Endothelial cell (in vitro differentiated cells): ENCODE measurements around the gene CAMKMT. TPM values are rescaled to one million over a fixed set of nuclear protein-coding genes. Genes with fewer than 3 reads are reported as not detected.
A peak's percentile ranks its signal among the peaks of the same experiment; 100 is the strongest.

Source experiments
- DNase-seq: peaks from one replicate; pipeline ENCODE4 v3.0.0; 2021; ENCODE audit warnings: low spot score
- H3K27ac Mint-ChIP-seq: one replicate; pipeline ENCODE4 v1.8.0; 2021; ENCODE audit warnings: mixed read lengths, inconsistent platforms; ENCODE audit not compliant: unreplicated experiment
- H3K27me3 Mint-ChIP-seq: one replicate; pipeline ENCODE4 v1.8.0; 2021; ENCODE audit warnings: mild to moderate bottlenecking, moderate library complexity, mixed read lengths, inconsistent platforms; ENCODE audit not compliant: unreplicated experiment
- H3K36me3 Mint-ChIP-seq: one replicate; pipeline ENCODE4 v1.8.0; 2021; ENCODE audit warnings: mild to moderate bottlenecking, low read depth, mixed read lengths, inconsistent platforms; ENCODE audit not compliant: unreplicated experiment
- H3K4me1 Mint-ChIP-seq: one replicate; pipeline ENCODE4 v1.8.0; 2021; ENCODE audit warnings: mild to moderate bottlenecking, mixed read lengths, inconsistent platforms; ENCODE audit not compliant: unreplicated experiment
- H3K4me3 Mint-ChIP-seq: one replicate; pipeline ENCODE4 v1.8.0; 2021; ENCODE audit warnings: mild to moderate bottlenecking, mixed read lengths, inconsistent platforms; ENCODE audit not compliant: unreplicated experiment
- H3K9me3 Mint-ChIP-seq: one replicate; pipeline ENCODE4 v1.8.0; 2021; ENCODE audit warnings: mixed read lengths, inconsistent platforms; ENCODE audit not compliant: unreplicated experiment
- total RNA-seq: library from RNA; stranded (reverse); fragmentation: NEBNext Ultra II Directional; extraction: Animal tissue kit (Norgen Biotek cat#: 25700); gene quantifications from one replicate; pipeline ENCODE4 v1.2.1, GENCODE V29; 2021; ENCODE audit not compliant: unreplicated experiment
- TF ChIP-seq, protein P1 (sequence below): fragments of 200-600 bp; sonication (generic); IDR thresholded peaks from one replicate; pipeline ENCODE4 v1.5.0; 2021; ENCODE audit warnings: antibody characterized with exemption; ENCODE audit not compliant: unreplicated experiment

The CAMKMT gene
- total RNA-seq, 1 donor from 2014 or later = 8.4 TPM

DNA sequence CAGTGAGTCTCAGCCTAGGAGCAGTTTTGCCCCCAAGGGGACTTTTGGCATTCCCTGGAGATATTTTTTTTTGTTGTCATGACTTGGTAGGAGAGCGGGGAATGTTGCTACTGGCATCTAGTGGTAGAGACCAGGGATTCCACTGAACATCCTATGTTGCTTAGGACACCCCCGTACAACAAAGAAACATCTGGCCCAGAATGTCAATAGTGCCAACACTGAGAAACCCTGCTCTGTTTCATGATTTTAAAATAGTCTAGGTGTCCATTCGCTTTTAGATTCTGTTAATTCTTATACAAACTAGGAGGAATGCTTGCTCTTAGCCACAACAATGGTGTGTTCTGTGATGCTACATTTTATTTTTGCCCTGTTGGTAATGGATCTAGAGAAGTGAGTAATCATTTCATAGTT, 353.9 kb downstream of the CAMKMT start:
- Mint-ChIP-seq H3K27ac (peak overlapping the region; percentile 33), H3K9me3 (no peaks in the 10 kb centered on the region), H3K27me3 (no peaks in the 10 kb centered on the region), H3K4me1 (peaks cover 3% of the 10 kb centered on the region), H3K36me3 (no peaks in the 10 kb centered on the region), H3K4me3 (no peak overlapping the region)
- TF ChIP-seq, protein P1, sequence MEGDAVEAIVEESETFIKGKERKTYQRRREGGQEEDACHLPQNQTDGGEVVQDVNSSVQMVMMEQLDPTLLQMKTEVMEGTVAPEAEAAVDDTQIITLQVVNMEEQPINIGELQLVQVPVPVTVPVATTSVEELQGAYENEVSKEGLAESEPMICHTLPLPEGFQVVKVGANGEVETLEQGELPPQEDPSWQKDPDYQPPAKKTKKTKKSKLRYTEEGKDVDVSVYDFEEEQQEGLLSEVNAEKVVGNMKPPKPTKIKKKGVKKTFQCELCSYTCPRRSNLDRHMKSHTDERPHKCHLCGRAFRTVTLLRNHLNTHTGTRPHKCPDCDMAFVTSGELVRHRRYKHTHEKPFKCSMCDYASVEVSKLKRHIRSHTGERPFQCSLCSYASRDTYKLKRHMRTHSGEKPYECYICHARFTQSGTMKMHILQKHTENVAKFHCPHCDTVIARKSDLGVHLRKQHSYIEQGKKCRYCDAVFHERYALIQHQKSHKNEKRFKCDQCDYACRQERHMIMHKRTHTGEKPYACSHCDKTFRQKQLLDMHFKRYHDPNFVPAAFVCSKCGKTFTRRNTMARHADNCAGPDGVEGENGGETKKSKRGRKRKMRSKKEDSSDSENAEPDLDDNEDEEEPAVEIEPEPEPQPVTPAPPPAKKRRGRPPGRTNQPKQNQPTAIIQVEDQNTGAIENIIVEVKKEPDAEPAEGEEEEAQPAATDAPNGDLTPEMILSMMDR = no peak
- peak; percentile 17 for DNase-seq

DNA sequence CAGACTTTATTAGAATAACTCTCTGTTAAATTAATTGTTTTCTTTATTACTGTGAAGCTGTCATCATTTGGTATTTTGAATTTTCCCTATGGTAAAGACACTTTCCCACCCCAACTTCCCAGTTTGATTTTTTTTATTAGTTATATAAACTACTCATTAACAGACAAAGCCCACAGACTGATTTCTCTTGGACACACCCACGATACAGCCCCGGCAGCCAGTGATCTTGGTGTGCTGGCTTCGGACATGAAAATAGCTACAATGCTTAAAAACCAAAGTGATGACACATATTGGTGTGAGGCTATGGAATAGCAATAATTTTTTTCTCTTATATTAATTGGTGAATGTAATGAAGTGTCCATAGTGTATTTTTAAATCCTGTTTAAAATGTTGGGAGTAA, 354.4 kb downstream of the CAMKMT start:
- TF ChIP-seq, protein P1 = no peak
- H3K9me3 Mint-ChIP-seq = no peaks in the 10 kb centered on the region
- H3K27me3 Mint-ChIP-seq = no peaks in the 10 kb centered on the region
- no peaks in the 10 kb centered on the region for H3K36me3 Mint-ChIP-seq
- peak overlapping the region; percentile 33 for H3K27ac Mint-ChIP-seq
- no peak overlapping the region for H3K4me3 Mint-ChIP-seq
- DNase-seq = no peak
- peaks cover 3% of the 10 kb centered on the region for H3K4me1 Mint-ChIP-seq

DNA sequence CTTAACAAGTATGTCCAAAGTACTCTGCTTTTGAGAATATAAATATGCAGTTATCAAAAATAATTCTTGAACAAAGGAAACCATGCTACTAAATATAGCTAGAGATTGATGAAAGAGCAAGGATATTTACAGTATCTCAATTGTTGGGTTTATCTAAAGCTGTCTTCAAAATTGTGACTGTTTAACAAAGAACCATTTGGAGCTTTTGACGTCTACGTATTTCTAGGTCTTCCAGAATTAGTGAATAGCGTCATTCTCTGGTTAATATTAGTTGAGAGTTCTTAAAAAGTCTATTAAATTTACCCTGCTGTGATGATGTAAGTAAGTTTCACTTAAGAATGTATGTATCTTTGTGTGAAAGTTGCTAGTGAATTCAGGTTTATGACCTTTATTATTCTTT, 356.7 kb downstream of the CAMKMT start:
- no peak overlapping the region for H3K27ac Mint-ChIP-seq
- no peak overlapping the region for H3K4me3 Mint-ChIP-seq
- H3K27me3 Mint-ChIP-seq = no peaks in the 10 kb centered on the region
- TF ChIP-seq, protein P1 = no peak
- no peaks in the 10 kb centered on the region for H3K36me3 Mint-ChIP-seq
- no peak for DNase-seq
- H3K4me1 Mint-ChIP-seq = peaks cover 3% of the 10 kb centered on the region
- no peaks in the 10 kb centered on the region for H3K9me3 Mint-ChIP-seq

DNA sequence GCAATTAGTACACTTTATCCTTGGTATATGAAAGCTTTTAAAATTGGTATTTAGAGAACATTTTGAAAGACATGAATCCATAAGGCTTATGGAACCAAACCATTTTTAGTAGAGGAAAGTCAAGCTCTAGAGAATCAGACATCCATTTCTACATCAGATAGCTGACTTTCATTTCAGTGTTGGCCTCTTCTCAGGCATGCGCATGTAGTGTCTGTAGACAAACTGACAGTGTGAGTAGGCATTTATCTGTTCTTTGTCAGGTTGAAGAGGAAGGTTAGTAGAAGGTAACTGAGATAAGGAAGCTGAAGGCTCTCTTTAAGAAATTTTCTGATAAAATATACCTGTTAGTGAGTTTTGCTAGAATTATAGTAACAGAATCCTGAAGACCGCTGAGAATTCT, 357.8 kb downstream of the CAMKMT start:
- H3K4me3 Mint-ChIP-seq = no peak overlapping the region
- TF ChIP-seq, protein P1 = no peak
- no peak overlapping the region for H3K27ac Mint-ChIP-seq
- H3K27me3 Mint-ChIP-seq = no peaks in the 10 kb centered on the region
- H3K4me1 Mint-ChIP-seq = no peaks in the 10 kb centered on the region
- no peak for DNase-seq
- H3K9me3 Mint-ChIP-seq = no peaks in the 10 kb centered on the region
- no peaks in the 10 kb centered on the region for H3K36me3 Mint-ChIP-seq

DNA sequence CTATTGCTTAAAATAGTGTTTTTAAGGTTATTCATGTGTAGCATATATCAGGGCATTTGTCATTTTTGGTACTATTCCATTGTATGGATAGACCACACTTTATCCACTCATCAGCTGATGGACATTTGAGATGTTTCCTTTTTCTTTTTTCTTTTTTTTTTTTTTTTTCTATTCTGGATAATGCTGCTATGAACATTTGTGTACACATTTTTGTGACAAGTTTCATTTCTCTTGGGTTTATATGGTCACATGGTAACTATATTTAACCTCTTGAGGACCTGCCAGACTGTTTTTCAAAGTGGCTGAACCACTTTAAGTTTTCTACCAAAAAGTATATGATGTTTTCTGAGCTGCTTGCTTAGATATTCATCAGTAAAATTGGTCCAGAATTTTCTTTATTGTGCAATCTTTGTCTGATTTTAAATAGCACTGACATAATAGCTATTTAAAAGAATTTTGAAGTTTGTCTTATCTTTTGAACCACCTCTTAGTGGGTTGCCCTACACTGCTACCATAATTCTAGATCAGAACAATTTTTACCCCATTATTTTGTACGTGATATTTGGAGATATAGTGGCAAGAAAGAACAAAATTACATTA, 360.4 kb downstream of the CAMKMT start:
- no peaks in the 10 kb centered on the region for H3K27me3 Mint-ChIP-seq
- H3K27ac Mint-ChIP-seq = no peak overlapping the region
- no peaks in the 10 kb centered on the region for H3K4me1 Mint-ChIP-seq
- no peak for DNase-seq
- TF ChIP-seq, protein P1 = no peak
- no peak overlapping the region for H3K4me3 Mint-ChIP-seq
- H3K36me3 Mint-ChIP-seq = no peaks in the 10 kb centered on the region
- no peaks in the 10 kb centered on the region for H3K9me3 Mint-ChIP-seq
